GM21360 (cell line): ENCODE measurements around the gene TPRN.
"Not testable (repeated sequence)": the region's sequence is repeated elsewhere in the genome, so short reads cannot be mapped to it uniquely, and the experiment has no call there.

Experiments
- ATAC-seq: cut with Tn5 transposase; IDR thresholded peaks from one replicate; pipeline ENCODE4 v1.9.1; 2021; ENCODE audit warnings: mild to moderate bottlenecking, moderate library complexity; ENCODE audit not compliant: unreplicated experiment

The TPRN gene, protein sequence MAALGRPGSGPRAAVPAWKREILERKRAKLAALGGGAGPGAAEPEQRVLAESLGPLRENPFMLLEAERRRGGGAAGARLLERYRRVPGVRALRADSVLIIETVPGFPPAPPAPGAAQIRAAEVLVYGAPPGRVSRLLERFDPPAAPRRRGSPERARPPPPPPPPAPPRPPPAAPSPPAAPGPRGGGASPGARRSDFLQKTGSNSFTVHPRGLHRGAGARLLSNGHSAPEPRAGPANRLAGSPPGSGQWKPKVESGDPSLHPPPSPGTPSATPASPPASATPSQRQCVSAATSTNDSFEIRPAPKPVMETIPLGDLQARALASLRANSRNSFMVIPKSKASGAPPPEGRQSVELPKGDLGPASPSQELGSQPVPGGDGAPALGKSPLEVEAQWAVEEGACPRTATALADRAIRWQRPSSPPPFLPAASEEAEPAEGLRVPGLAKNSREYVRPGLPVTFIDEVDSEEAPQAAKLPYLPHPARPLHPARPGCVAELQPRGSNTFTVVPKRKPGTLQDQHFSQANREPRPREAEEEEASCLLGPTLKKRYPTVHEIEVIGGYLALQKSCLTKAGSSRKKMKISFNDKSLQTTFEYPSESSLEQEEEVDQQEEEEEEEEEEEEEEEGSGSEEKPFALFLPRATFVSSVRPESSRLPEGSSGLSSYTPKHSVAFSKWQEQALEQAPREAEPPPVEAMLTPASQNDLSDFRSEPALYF

DNA sequence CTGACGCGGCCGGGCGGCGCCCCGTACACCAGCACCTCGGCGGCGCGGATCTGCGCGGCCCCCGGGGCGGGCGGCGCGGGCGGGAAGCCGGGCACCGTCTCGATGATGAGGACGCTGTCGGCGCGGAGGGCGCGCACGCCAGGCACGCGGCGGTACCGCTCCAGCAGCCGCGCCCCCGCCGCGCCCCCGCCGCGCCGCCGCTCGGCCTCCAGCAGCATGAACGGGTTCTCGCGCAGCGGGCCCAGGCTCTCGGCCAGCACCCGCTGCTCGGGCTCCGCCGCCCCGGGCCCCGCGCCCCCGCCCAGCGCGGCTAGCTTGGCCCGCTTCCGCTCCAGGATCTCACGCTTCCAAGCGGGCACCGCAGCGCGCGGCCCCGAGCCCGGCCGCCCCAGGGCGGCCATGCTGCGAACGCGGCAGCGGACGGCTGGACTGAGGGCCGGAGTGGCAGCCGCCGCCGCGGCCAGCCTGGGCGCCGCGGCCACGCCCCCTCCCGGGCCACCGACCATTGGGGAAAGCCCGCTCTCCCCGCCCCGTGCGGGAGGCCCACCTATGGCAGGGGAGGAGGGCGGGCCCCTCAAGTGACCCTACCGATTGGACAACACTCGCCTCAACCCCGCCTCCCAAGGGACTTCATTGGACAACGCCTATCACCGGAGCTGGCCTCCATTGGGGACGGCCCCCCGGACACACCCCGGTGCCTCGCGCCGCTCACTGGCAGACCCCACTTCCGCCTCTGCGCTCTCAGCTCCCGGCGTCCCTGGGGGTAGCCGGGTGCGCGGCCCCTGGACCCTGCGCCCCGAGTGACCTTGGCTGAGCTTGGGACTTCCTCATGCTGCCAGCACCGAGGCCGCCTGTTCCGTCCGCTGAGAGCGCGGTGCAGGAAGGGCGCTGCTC, at the start of gene TPRN:
Gene TPRN (minus strand): TSS at position 431 of the 894 bp plus-strand sequence. CDS start 30 bp downstream, at position 401.
- peak; percentile 81 for ATAC-seq

DNA sequence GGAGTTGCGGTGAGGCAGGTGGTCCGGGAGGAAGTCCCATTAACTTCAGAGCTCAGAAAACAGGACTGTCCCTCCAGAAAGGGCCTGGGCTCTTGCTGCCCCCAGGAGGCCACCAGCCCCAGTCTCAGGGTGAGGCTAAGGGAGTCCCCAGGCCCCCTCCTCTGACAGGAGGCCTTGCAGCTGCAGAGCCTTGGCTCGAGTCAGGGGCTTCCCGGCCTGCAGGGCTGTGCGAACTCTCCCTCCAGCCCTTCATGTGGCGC, 47.3 kb upstream of the TPRN start:
- no peak for ATAC-seq

DNA sequence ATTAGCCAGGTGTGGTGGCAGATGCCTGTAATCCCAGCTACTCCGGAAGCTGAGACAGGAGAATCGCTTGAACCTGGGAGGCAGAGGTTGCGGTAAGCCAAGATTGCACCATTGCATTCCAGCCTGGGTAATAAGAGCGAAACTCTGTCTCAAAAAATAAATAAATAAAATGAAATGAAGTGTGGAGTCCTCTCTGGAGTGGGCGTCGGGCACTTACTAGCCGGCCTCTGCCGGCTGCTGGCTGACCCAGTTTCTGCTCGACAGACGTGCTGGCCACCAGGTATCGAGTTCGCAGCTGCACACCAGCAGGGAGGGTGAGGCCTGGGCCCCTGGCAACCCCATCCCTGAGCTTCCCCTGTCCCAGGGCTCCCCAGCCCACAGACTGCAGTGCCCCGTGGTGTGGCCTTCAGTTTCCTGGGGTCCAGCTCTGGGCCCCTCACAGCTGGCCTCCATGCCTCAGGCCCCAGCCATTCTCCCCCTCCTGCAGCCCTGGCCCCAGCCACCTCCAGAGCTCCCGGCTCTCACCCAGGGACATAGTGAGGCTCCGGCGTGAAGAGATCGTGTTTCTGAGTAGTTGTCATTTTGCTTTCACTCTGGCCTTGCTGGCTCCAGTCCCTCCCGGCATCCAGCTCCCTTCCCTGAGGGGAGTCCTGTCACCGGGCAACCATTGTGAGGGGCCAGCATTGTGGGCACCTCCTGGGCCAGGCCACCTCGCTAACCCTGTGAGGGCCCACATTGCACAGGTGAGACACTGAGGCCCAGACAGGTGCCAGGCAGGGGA, 46.8 kb upstream of the TPRN start:
- ATAC-seq: no peak

DNA sequence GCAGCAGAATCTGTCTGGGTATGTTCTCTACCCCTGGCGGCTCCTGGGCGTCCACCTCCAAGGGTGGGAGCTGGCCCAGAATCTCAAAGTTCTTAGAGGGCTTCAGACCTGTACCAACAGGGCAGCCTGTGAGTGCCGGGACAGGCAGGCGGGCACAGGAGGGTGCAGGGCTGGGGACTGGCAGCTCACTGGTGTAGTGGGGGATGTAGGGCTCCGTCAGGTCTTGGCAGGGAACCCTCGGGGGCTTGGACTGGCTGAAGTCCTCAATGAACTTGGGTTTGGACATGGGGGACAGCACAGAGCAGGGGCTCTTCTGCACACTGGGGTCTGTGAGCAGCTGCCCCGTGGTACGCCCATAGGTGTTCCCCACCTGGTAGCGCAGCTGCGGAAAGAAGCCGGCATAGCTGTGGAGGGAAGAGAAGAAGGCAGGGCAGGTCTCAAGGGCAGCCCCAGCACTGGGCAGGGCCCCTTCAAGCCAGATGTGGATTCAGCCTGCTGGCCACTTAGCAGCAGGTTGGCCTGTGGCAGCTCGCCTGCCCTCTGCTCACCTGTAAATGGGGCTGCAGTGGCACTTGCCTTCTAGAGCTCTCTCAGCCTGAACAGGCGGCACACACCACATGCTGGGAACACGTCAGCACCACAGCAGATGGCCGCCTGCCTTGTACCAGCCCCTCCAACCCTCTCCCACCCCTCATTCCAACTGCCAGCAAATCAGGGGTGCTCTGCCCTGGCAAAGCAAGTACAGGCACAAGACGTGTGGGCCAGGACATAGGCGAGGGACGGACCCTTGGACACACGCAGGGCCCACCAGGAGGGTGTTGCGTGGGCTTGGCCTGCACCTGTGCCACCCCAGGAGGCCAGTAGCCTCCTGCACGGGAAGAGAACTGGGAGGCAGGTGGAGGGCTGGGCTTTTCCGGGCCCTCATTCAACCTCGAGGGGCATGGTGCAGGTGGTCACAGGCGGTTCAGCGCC, 45.2 kb upstream of the TPRN start:
- ATAC-seq: no peak

DNA sequence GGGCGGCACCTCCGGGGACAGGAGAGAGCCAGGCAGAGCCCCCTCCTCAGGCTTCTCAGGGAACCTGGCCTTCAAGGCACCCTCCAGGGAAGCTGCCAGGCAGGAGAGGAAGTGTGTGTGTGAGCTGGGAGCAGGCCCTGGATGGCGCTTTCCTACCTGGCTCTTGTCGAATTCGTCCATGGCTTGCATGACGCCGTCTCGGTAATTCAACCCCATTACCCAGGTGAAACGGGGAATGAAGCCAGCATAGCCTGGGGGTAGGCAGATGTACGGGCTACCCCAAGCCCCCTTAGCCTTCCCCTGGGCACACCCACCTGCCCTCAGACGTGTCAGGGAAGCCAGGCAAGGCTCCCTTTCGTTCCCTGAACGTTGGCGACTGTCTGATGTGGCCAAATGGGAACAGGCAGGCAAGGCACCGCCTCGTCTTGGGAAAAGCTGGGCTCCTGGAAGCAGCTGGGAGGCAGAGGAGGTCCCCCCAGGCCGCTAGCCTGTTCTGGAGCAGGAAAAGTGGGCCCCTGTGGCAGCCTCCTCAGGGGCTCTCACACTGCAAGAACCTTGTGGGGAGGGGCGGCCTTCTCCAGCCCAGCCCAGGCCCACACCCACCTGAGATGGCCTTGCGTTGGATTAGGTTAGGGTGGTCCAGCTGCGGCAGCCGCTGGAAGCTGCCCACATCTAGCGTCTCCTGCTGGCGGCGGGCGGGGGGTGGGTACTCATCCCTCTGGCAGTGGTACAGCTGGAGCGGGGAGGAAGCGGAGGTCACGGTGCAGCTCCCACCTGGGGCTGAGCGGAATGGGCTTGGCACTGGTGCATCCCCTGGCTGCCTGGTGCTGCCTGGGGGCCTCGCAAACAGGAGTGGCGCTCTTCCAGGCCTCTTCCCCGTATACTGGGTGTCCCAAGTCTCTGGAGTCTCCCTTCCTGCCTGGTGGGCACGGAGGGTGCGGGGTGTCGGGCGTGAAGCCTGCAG, 44.2 kb upstream of the TPRN start:
- no peak for ATAC-seq

DNA sequence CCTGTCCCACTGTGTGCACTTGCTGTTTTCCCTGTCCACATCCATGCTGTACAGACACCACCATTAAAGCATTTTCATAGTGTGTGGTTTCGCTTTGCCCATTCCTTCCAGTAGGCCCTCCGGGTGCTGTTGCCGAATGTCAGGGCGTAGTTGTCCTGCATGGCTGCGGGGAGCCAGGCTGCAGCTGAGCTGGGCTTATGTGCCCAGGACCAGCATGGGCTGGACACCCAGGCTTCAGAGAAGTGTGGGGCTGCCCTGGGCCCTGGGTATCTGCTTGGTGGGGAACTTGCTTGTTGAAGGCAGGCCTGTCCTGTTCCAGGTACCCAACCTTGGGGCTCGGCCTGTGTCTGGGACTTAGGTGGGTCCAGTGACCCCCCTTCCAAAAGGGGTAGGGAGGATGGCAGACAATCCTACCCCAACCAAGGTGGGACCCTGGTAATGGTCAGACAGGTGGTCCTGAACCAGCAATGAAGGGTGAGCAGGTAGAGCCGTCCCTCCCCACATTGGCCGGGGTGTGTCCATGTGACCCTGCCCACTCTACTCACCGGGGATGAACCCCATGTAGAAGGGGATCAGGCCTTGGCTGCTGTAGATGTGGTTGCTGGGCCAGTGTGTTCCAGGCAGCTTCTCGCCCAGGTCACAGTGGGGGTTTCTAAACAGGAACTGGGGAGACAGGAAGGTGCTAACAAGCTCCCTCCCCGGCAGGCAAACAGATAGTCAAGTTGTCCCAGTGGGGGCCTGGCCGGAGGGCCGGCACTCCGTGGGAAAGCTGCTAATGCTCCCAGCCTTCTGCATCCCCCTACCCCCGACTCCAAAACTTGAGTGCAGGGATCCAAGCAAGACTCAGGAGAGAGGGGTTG, 43.3 kb upstream of the TPRN start:
- ATAC-seq: no peak

DNA sequence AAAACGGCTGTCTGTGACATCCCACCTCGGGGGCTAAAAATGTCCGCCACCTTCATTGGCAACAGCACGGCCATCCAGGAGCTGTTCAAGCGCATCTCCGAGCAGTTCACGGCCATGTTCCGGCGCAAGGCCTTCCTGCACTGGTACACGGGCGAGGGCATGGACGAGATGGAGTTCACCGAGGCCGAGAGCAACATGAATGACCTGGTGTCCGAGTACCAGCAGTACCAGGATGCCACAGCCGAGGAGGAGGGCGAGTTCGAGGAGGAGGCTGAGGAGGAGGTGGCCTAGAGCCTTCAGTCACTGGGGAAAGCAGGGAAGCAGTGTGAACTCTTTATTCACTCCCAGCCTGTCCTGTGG, 42.7 kb upstream of the TPRN start:
- not testable (repeated sequence) for ATAC-seq

DNA sequence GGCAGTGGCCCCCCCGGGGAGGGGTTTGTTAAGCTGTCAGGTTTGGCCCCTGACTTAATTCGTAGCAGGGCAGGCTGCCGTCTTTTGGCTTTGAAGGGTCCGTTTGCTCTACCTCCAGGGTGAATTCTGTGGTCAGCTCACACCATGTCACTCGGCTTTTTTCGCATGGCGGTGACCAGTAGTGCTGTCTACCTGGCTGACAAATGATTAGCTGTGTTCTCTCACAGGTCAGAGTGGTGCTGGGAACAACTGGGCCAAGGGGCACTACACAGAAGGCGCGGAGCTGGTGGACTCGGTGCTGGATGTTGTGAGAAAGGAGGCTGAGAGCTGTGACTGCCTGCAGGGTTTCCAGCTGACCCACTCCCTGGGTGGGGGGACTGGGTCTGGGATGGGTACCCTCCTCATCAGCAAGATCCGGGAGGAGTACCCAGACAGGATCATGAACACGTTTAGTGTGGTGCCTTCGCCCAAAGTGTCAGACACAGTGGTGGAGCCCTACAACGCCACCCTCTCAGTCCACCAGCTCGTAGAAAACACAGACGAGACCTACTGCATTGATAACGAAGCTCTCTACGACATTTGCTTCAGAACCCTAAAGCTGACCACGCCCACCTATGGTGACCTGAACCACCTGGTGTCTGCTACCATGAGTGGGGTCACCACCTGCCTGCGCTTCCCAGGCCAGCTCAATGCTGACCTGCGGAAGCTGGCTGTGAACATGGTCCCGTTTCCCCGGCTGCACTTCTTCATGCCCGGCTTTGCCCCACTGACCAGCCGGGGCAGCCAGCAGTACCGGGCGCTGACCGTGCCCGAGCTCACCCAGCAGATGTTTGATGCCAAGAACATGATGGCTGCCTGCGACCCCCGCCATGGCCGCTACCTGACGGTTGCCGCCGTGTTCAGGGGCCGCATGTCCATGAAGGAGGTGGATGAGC, 42.0 kb upstream of the TPRN start:
- ATAC-seq: no peak

DNA sequence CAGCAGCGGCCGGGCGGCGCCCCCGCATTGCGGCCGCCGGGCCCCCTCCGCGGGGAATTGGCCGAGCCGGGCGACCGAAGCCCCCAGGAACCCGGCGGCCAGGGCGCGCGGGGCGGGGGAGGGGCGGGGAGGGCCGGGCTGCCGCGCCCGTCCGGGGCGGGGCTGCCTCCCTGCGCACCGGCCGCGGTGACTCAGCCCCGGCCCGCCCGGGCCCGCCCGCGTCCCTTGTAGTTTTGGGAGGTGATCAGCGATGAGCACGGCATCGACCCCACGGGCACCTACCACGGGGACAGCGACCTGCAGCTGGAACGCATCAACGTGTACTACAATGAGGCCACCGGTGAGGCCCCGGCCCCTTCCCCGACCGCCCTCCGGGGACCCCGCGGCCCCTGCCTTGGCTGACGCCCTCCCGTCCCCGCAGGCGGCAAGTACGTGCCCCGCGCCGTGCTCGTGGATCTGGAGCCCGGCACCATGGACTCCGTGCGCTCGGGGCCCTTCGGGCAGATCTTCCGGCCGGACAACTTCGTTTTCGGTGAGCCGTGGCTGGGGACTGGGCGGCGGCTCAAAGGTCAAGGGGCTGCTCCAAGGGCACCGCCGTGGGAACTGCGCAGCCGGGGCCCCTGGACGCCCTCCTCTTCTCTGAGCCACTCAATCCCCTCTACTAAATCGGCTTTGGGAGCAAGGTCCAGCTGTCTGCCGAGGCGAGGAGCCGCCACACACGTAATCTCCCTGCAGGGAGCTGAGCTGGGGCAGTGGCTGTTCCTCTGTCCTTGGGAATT, 41.1 kb upstream of the TPRN start:
- ATAC-seq: peak; percentile 1

DNA sequence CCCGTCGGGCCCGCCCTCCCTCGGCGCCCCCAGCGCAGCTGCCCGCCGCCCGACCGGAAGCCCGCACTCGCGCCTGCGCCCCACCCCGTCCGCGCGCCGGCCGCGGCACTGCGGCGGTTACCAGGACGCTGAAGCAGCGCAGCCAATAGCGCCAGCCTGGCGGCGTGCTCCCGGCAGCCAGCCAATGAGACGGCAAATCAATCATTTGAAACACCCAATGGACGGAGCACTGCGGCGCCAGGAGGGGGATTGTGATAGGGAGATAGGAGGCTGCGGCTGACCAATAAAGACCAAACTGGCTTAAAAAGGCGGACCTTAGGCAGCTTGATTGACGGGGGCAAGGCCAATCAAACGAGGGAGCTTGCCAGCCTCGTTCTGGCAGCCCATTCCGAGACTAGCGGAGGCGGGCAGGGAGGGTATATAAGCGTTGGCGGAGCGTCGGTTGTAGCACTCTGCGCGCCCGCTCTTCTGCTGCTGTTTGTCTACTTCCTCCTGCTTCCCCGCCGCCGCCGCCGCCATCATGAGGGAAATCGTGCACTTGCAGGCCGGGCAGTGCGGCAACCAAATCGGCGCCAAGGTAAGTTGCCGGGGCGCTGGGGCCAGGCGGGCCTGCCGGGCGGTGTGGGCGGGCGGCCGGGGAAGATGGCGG, 40.4 kb upstream of the TPRN start, which contains the start of gene TUBB4B:
Gene TUBB4B (plus strand): TSS at position 447 of the 649 bp plus-strand sequence. CDS start 74 bp downstream, at position 521.
- peak; percentile 71 for ATAC-seq

DNA sequence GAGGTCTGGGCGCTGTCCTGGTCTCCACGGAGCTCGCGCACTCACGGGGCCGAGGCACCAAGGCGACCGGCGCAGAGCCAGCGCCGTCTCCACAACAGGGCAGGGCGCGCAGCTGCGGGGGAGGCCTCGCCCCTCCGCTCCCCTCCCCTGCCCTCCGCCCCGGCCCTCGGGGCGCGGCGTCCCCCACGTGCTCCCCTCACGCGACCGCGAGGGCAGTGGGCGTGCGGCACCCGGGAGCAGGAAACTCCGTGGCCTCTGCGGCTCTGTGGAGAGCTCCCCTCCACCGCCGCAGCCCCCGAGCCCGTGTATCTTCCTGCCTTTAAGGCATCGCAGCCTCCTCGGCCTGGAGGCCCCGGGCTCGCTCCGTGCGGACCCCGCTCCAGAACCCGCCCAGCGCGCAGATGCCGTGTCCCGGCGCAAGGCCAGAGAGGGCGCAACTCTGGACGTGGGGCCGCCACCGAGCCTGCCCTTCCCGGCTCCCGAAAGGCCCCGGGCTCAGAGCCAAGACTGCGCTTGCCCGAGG, 39.8 kb upstream of the TPRN start:
- ATAC-seq: peak; percentile 19

DNA sequence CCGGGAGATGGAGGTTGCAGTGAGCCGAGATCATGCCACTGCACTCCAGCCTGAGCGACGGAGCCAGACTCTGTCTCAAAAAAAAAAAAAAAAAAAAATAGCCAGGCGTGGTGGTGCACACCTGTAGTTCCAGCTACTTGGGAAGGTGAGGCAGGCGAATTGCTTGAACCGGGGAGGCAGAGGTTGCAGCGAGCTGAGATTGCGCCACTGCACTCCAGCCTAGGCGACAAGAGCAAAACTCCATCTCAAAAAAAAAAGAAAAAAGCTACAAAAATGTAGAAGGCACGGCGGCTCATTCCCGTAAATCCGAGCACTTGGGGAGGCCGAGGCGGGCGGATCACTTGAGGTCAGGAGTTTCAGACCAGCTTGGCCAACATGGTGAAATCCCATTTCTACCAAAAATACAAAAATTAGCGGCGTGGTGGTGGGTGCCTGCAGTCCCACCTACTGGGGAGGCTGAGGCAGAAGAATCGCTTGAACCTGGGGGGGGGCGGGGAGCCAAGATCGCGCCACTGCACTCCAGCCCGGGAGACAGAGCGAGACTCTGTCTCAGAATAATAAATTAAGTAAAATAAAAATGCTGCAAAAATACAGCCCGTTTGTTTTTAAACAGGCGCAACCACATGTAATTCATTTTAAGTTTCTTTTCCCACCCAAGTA, 39.1 kb upstream of the TPRN start:
- ATAC-seq: not testable (repeated sequence)

DNA sequence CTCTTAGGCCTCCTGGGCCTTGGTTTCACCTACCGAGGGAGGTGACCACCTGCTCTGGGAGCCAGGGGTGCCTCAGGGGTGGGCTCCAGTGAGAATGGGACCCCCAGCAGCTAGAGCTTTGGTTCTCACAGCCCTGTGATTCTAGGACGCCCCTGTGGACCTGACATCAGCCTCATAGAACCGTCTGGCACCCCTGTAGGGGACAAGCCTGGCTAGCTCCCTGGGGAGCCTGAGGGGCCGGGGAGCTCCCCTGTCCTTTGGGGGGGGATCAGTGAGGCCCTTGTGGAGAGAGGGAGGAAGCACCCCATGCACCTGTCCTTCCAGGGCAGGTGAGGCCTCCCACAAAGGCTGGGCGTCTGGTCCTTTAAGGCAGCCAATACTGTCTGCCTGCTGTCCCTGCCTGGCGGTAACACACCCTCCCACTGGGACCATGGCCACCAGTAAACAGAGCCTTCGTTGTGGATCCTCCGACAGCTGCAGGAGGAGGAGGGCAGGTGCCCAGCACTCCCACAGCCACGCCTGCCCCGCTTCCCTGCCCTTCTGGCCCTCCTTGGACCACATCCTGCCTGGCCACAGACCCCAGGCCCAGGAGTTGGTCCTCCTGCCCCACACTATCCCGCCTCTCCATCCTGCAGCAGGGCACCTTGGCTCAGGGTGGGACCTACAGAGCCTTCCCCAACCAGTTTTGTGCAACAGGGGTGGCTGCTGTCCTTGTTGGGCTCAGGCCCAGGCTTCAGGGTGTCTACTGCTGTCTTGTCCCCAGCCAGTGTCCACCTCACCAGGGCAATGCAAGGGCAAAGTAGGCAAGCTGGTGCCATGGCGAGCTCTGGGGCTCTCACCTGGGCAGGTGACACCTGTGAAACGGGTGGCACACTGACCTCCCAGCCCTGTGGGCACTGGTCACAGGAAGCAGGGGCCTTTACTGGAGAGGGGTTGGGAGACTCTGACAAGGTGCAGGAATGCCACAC, 37.5 kb upstream of the TPRN start:
- ATAC-seq: no peak
